ENCODE results near the gene NCAM1.

Gene NCAM1

GRCh38 chr11:113161711-113162591 is 200.7 kb downstream of the NCAM1 start:
- no peak overlapping the region for H3K4me3 ChIP-seq (ENCODE audit: low read depth in 1 of 2, low read length in 1 of 2)
- no peaks in the 10 kb centered on the region for H3K9me3 ChIP-seq
- peaks cover 9% of the 10 kb centered on the region for H3K27me3 ChIP-seq
- no peaks in the 10 kb centered on the region for H3K36me3 ChIP-seq
- H3K27ac ChIP-seq, result no peak overlapping the region
- TF ChIP-seq CTCF (IDR thresholded peaks at IDR 0.05), result no peak
- H3K4me1 ChIP-seq (ENCODE audit: control insufficient read depth in 1 of 2, insufficient read depth in 1 of 2, low read depth in 1 of 2, low read length in 1 of 2), result no peaks in the 10 kb centered on the region

GRCh38 chr11:113162592-113162962 is 201.4 kb downstream of the NCAM1 start:
- no peak for TF ChIP-seq CTCF (IDR thresholded peaks at IDR 0.05)
- H3K36me3 ChIP-seq, result no peaks in the 10 kb centered on the region
- no peaks in the 10 kb centered on the region for H3K9me3 ChIP-seq
- H3K4me3 ChIP-seq (ENCODE audit: low read depth in 1 of 2, low read length in 1 of 2), result no peak overlapping the region
- no peaks in the 10 kb centered on the region for H3K4me1 ChIP-seq (ENCODE audit: control insufficient read depth in 1 of 2, insufficient read depth in 1 of 2, low read depth in 1 of 2, low read length in 1 of 2)
- no peak overlapping the region for H3K27ac ChIP-seq
- H3K27me3 ChIP-seq, result peaks cover 9% of the 10 kb centered on the region

GRCh38 chr11:113163291-113164030 is 202.2 kb downstream of the NCAM1 start:
- Histone ChIP-seq H3K27ac (no peak overlapping the region), H3K36me3 (no peaks in the 10 kb centered on the region), H3K27me3 (peaks cover 5% of the 10 kb centered on the region), H3K4me1 (ENCODE audit: control insufficient read depth in 1 of 2, insufficient read depth in 1 of 2, low read depth in 1 of 2, low read length in 1 of 2) (no peaks in the 10 kb centered on the region), H3K9me3 (no peaks in the 10 kb centered on the region), H3K4me3 (ENCODE audit: low read depth in 1 of 2, low read length in 1 of 2) (no peak overlapping the region)
- TF ChIP-seq CTCF (IDR thresholded peaks at IDR 0.05), result no peak

GRCh38 chr11:113166280-113166679 is 205.1 kb downstream of the NCAM1 start:
- TF ChIP-seq CTCF (IDR thresholded peaks at IDR 0.05), result no peak
- Histone ChIP-seq H3K27ac (no peak overlapping the region), H3K4me1 (ENCODE audit: control insufficient read depth in 1 of 2, insufficient read depth in 1 of 2, low read depth in 1 of 2, low read length in 1 of 2) (no peaks in the 10 kb centered on the region)

GRCh38 chr11:113167599-113167998 is 206.4 kb downstream of the NCAM1 start:
- Histone ChIP-seq H3K4me1 (ENCODE audit: control insufficient read depth in 1 of 2, insufficient read depth in 1 of 2, low read depth in 1 of 2, low read length in 1 of 2) (no peaks in the 10 kb centered on the region), H3K36me3 (no peaks in the 10 kb centered on the region), H3K27me3 (no peaks in the 10 kb centered on the region), H3K9me3 (no peaks in the 10 kb centered on the region), H3K27ac (no peak overlapping the region), H3K4me3 (ENCODE audit: low read depth in 1 of 2, low read length in 1 of 2) (no peak overlapping the region)
- no peak for TF ChIP-seq CTCF (IDR thresholded peaks at IDR 0.05)

More at GRCh38 chr11:113166280-113166679, 205.1 kb downstream of the NCAM1 start:
- H3K4me3 ChIP-seq (ENCODE audit: low read depth in 1 of 2, low read length in 1 of 2), result no peak overlapping the region
- no peaks in the 10 kb centered on the region for H3K36me3 ChIP-seq
- H3K27me3 ChIP-seq, result no peaks in the 10 kb centered on the region
- H3K9me3 ChIP-seq, result no peaks in the 10 kb centered on the region
